GM12878 (cell line): ENCODE measurements around the gene HTR3C.

ENCODE experiments used
- CHD4 ChIP-seq: fragments of 200-600 bp; sonication (generic); IDR thresholded peaks from 2 replicates; pipeline ENCODE4 v1.6.1; 2016; ENCODE audit warnings: mild to moderate bottlenecking
- MYC ChIP-seq: IDR thresholded peaks from 2 replicates; pipeline ENCODE4 v1.6.1; 2011; ENCODE audit warnings: mild to moderate bottlenecking, low read length, moderate library complexity, inconsistent platforms; ENCODE audit not compliant: insufficient read depth, insufficient replicate concordance, insufficient read length, severe bottlenecking
- NR2C2 ChIP-seq: IDR thresholded peaks from 2 replicates; pipeline ENCODE4 v1.6.1; 2011; ENCODE audit warnings: borderline replicate concordance, low read depth; ENCODE audit not compliant: control insufficient read depth, insufficient read length
- RCOR1 ChIP-seq: conservative IDR thresholded peaks from 2 replicates; pipeline ENCODE4 v1.6.1; 2012; ENCODE audit warnings: low read depth, low read length, improper control_type of control experiment
- RUNX3 ChIP-seq: IDR thresholded peaks from 2 replicates; pipeline ENCODE4 v1.6.1; 2012; ENCODE audit warnings: low read length, inconsistent platforms
- TBL1XR1 ChIP-seq: IDR thresholded peaks from 2 replicates; pipeline ENCODE4 v1.6.1; 2012; ENCODE audit warnings: low read depth, low read length, improper control_type of control experiment
- TF ChIP-seq, protein P1 (sequence below), 3 experiments: IDR thresholded peaks in 2 of 3; conservative IDR thresholded peaks in 1 of 3; 2 replicates each; pipeline ENCODE4 v1.5.1; 2011; ENCODE audit warnings: low read depth in 3 of 3, low read length in 3 of 3, mild to moderate bottlenecking in 3 of 3, control low read depth in 2 of 3, moderate library complexity in 2 of 3, inconsistent platforms in 1 of 3, mixed read lengths in 1 of 3; ENCODE audit not compliant: control insufficient read depth in 2 of 3, insufficient read depth in 1 of 3; ENCODE audit errors: extremely low read depth in 1 of 3

DNA sequence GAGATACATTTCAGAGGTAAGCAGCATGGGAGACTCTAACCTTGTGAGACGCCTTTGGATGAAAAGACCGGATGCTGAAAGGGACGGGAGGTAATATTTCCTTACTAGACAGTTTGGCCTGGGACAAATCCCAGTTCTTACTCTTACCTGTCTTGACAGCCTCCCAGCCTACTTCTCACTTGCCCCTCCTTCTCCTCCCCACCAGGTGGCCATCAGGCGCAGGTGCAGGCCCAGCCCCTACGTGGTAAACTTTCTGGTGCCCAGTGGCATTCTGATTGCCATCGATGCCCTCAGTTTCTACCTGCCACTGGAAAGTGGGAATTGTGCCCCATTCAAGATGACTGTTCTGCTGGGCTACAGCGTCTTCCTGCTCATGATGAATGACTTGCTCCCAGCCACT lies 15.0 kb upstream of the HTR3C start:
- no peak for TF ChIP-seq CHD4
- TF ChIP-seq, protein P1, sequence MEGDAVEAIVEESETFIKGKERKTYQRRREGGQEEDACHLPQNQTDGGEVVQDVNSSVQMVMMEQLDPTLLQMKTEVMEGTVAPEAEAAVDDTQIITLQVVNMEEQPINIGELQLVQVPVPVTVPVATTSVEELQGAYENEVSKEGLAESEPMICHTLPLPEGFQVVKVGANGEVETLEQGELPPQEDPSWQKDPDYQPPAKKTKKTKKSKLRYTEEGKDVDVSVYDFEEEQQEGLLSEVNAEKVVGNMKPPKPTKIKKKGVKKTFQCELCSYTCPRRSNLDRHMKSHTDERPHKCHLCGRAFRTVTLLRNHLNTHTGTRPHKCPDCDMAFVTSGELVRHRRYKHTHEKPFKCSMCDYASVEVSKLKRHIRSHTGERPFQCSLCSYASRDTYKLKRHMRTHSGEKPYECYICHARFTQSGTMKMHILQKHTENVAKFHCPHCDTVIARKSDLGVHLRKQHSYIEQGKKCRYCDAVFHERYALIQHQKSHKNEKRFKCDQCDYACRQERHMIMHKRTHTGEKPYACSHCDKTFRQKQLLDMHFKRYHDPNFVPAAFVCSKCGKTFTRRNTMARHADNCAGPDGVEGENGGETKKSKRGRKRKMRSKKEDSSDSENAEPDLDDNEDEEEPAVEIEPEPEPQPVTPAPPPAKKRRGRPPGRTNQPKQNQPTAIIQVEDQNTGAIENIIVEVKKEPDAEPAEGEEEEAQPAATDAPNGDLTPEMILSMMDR (IDR thresholded peaks at IDR 0.05 in 2 of 3, conservative IDR thresholded peaks at IDR 0.05 in 1 of 3; ENCODE audit: control insufficient read depth in 2 of 3, extremely low read depth in 1 of 3, insufficient read depth in 1 of 3, low read depth in 3 of 3, low read length in 3 of 3) = no peak
- no peak for TF ChIP-seq MYC
- TF ChIP-seq RUNX3 = no peak
- TF ChIP-seq NR2C2 = no peak
- no peak for TF ChIP-seq RCOR1
- TF ChIP-seq TBL1XR1 = no peak
